Effector CD8-positive, alpha-beta T cell (primary cell): ENCODE measurements around the gene MRPL48.
"Not testable (repeated sequence)": the region's sequence is repeated elsewhere in the genome, so short reads cannot be mapped to it uniquely, and the experiment has no call there.

Source experiments
- DNase-seq: peaks from one replicate; lab custom pipeline; 2025; lab: John Stamatoyannopoulos, UW

Gene MRPL48

GRCh38 chr11:73839123-73839457 lies 51.4 kb downstream of the MRPL48 start:
- DNase-seq = no peak

- no peak for DNase-seq
These were observed 63.5 kb downstream of the MRPL48 start for GRCh38 chr11:73851046-73851764.

GRCh38 chr11:73852049-73852448 lies 64.4 kb downstream of the MRPL48 start:
- no peak for DNase-seq

GRCh38 chr11:73854680-73855079 lies 67.0 kb downstream of the MRPL48 start:
- DNase-seq = no peak

GRCh38 chr11:73856031-73856567 lies 68.4 kb downstream of the MRPL48 start:
- no peak for DNase-seq

- DNase-seq = no peak
These were observed 72.0 kb downstream of the MRPL48 start for GRCh38 chr11:73859671-73860070.

- DNase-seq = no peak
These were observed 72.5 kb downstream of the MRPL48 start for GRCh38 chr11:73860202-73860601.

GRCh38 chr11:73862986-73863385 lies 75.3 kb downstream of the MRPL48 start:
- DNase-seq = no peak

GRCh38 chr11:73866095-73866579 lies 78.5 kb downstream of the MRPL48 start:
- no peak for DNase-seq

- DNase-seq = no peak
These were observed 78.9 kb downstream of the MRPL48 start for GRCh38 chr11:73866586-73866996.

GRCh38 chr11:73869332-73869949 lies 81.8 kb downstream of the MRPL48 start:
- no peak for DNase-seq

- DNase-seq = no peak
These were observed 82.6 kb downstream of the MRPL48 start for GRCh38 chr11:73870261-73870660.

GRCh38 chr11:73872749-73873357 lies 85.2 kb downstream of the MRPL48 start:
- DNase-seq = no peak

- DNase-seq = no peak
These were observed 87.7 kb downstream of the MRPL48 start for GRCh38 chr11:73875380-73875779.

- no peak for DNase-seq
These were observed 88.2 kb downstream of the MRPL48 start for GRCh38 chr11:73875840-73876239.

- DNase-seq = peak; percentile 91
These were observed 89.0 kb downstream of the MRPL48 start, which contains the start of the genes COA4 and PAAF1 for GRCh38 chr11:73876424-73877310. COA4 (minus strand) TSS chr11:73876846; CDS start chr11:73873378, 3,468 bp downstream. PAAF1 (plus strand) TSS chr11:73876999; CDS start chr11:73877022, 23 bp downstream.

GRCh38 chr11:73878771-73879170 lies 91.1 kb downstream of the MRPL48 start:
- DNase-seq = no peak

- not testable (repeated sequence) for DNase-seq
These were observed 92.8 kb downstream of the MRPL48 start for GRCh38 chr11:73880449-73880848.

- DNase-seq = no peak
These were observed 96.2 kb downstream of the MRPL48 start for GRCh38 chr11:73883856-73884255.

- no peak for DNase-seq
These were observed 100.6 kb downstream of the MRPL48 start for GRCh38 chr11:73888244-73888643.

- no peak for DNase-seq
These were observed 101.3 kb downstream of the MRPL48 start for GRCh38 chr11:73889019-73889418.

GRCh38 chr11:73889536-73889935 lies 101.9 kb downstream of the MRPL48 start:
- no peak for DNase-seq
